BJ (cell line): Measurements from ENCODE around the gene ZNF574. TPM values are rescaled to one million over a fixed set of nuclear protein-coding genes. Genes with fewer than 3 reads are reported as not detected.

Experiments
- CTCF ChIA-PET: fragments of 350-600 bp; formaldehyde crosslinking; extraction: SDS; loops from one replicate; lab custom pipeline; 2021; ENCODE audit warnings: antibody characterized with exemption, inconsistent platforms; lab: Yijun Ruan, JAX
- POLR2A ChIA-PET: fragments of 300-600 bp; sonication (Branson Sonifier 250); formaldehyde crosslinking; extraction: SDS; loops from one replicate; lab custom pipeline; 2021; ENCODE audit warnings: antibody characterized with exemption; lab: Charles Lee
- DNase-seq: peaks from one replicate; pipeline ENCODE4 v3.0.0-alpha.2; 2011; ENCODE audit warnings: low read depth
- H3K27me3 ChIP-seq: 2 replicates; pipeline ENCODE4 v1.6.0; 2011; ENCODE audit warnings: low read length; ENCODE audit not compliant: control insufficient read depth, insufficient read depth
- H3K36me3 ChIP-seq: 2 replicates; pipeline ENCODE4 v1.5.1; 2011; ENCODE audit warnings: low read length; ENCODE audit not compliant: control insufficient read depth, insufficient read depth
- H3K4me3 ChIP-seq: 2 replicates; pipeline ENCODE4 v1.5.1; 2011; ENCODE audit warnings: low read depth, mild to moderate bottlenecking, control low read depth, low read length
- polyA plus RNA-seq: library from polyadenylated mRNA; depleted of rRNA; stranded (reverse); fragments of >200 nt; gene quantifications from 2 replicates; pipeline ENCODE4 v1.2.3, GENCODE V29; 2011
- TF ChIP-seq, protein P1 (sequence below): IDR thresholded peaks from 2 replicates; pipeline ENCODE4 v1.5.1; 2011; ENCODE audit warnings: low read depth, mild to moderate bottlenecking, control low read depth, inconsistent platforms, low read length, moderate library complexity; ENCODE audit not compliant: insufficient read depth

The ZNF574 gene
- polyA plus RNA-seq, 1 experiment: 10.4 TPM

DNA sequence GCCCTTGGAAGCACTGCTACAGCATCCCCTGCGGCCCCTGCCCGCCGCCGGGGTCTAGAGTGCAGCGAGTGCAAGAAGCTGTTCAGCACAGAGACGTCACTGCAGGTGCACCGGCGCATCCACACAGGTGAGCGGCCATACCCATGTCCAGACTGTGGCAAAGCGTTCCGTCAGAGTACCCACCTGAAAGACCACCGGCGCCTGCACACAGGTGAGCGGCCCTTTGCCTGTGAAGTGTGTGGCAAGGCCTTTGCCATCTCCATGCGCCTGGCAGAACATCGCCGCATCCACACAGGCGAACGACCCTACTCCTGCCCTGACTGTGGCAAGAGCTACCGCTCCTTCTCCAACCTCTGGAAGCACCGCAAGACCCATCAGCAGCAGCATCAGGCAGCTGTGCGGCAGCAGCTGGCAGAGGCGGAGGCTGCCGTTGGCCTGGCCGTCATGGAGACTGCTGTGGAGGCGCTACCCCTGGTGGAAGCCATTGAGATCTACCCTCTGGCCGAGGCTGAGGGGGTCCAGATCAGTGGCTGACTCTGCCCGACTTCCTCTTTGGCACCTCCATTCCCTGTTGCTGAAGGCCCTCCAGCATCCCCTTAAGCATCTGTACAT, 4.9 kb downstream of the ZNF574 start:
- no peak for DNase-seq
- ChIA-PET POLR2A (no interaction called here), CTCF (interaction anchor here (1.0 to 1.9 kb wide), 9 partner anchors 11 to 170 kb away, joined by 3 to 10 read pairs (median 4); partner anchors contain the start of gene POU2F2)
- Histone ChIP-seq H3K27me3 (no peaks in the 10 kb centered on the region), H3K36me3 (peaks cover 25% of the 10 kb centered on the region), H3K4me3 (no peak overlapping the region)
- TF ChIP-seq, protein P1, sequence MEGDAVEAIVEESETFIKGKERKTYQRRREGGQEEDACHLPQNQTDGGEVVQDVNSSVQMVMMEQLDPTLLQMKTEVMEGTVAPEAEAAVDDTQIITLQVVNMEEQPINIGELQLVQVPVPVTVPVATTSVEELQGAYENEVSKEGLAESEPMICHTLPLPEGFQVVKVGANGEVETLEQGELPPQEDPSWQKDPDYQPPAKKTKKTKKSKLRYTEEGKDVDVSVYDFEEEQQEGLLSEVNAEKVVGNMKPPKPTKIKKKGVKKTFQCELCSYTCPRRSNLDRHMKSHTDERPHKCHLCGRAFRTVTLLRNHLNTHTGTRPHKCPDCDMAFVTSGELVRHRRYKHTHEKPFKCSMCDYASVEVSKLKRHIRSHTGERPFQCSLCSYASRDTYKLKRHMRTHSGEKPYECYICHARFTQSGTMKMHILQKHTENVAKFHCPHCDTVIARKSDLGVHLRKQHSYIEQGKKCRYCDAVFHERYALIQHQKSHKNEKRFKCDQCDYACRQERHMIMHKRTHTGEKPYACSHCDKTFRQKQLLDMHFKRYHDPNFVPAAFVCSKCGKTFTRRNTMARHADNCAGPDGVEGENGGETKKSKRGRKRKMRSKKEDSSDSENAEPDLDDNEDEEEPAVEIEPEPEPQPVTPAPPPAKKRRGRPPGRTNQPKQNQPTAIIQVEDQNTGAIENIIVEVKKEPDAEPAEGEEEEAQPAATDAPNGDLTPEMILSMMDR: no peak

DNA sequence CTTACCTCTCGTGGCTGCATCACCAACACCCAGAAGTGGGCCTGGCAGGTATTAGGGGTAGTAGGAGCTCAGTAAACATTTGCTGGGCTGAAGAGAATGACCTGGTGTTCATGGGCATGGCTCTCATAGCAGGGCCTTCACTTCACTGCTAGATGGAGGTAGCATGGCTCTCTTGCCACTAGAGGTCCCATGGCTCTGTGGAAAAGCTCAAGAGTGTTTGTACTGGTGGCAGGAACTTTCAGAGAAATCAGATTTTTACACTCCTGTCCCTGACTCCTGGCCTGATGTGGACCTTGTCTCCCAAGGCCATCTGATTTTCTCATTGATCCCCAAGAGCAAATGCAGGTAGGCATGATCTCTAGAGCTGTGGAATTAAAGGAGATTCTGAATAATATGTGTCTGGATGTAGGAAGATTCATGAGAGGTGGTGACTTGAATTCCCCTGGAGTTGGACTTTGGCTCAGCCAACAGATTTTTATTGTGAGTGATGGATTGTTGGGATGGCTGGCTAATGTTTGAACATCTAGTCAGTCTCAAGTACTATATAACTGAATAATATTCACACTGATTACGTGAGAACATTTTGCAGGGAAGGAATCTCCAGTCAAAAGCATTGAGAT, 5.7 kb downstream of the ZNF574 start:
- no peaks in the 10 kb centered on the region for H3K27me3 ChIP-seq
- ChIA-PET CTCF (interaction anchor here (0.6 to 1.9 kb wide), 13 partner anchors 10 to 292 kb away, joined by 3 to 10 read pairs (median 4); partner anchors contain the start of gene POU2F2), POLR2A (no interaction called here)
- H3K4me3 ChIP-seq: no peak overlapping the region
- H3K36me3 ChIP-seq: peaks cover 25% of the 10 kb centered on the region
- TF ChIP-seq, protein P1: peak; percentile 76
- no peak for DNase-seq

DNA sequence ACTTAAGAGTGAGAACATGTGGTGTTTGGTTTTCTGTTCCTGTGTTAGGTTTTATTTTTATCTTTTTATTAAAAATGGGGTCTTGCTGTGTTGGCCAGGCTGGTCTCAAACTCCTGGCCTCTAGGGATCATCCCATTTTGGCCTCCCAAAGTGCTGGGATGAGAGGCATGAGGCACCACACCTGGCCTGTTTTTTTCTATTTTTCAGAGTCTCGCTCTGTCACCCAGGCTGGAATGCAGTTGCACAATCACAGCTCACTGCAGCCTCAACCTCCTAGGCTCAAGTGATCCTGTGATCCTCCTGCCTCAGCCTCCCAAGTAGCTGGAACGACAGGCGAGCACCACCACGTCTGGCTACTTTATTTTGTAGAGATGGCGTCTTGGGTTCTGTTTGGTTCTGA, 7.6 kb downstream of the ZNF574 start:
- H3K27me3 ChIP-seq: no peaks in the 10 kb centered on the region
- H3K36me3 ChIP-seq: peaks cover 24% of the 10 kb centered on the region
- no peak for DNase-seq
- H3K4me3 ChIP-seq: no peak overlapping the region
- ChIA-PET POLR2A (no interaction called here), CTCF (no interaction called here)
- TF ChIP-seq, protein P1: no peak

DNA sequence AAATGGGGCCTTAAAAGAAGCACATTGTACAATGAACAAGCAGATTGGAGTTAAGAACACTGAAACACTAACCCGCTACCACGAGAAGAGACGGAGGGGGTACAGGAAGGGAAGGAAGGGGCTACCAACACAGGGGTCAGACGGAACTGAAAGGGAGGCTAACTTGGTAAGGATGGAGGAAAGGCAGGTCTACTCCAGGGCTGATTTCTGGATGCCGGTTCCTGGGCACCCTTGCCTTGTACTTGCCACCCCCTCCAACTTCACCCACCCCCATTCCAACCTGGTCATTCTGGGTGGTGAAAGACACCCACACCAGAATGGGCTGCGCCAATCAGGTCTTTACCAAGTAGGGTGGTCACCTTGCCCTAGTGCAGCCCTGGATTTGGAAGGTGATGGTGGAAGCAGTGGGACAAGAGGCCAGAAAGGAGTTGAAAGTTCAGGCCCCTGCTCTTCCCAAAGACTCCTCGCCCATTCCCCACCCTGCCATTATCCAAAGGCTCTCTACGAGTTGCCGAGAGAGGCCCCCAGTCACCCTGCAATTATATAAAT, 10.3 kb downstream of the ZNF574 start:
- TF ChIP-seq, protein P1: no peak
- 0 out of 2 replicates have a peak, but pooled peaks cover 2% of the 10 kb centered on the region for H3K36me3 ChIP-seq
- ChIA-PET CTCF (no interaction called here), POLR2A (no interaction called here)
- no peak overlapping the region for H3K4me3 ChIP-seq
- DNase-seq: no peak
- no peaks in the 10 kb centered on the region for H3K27me3 ChIP-seq

DNA sequence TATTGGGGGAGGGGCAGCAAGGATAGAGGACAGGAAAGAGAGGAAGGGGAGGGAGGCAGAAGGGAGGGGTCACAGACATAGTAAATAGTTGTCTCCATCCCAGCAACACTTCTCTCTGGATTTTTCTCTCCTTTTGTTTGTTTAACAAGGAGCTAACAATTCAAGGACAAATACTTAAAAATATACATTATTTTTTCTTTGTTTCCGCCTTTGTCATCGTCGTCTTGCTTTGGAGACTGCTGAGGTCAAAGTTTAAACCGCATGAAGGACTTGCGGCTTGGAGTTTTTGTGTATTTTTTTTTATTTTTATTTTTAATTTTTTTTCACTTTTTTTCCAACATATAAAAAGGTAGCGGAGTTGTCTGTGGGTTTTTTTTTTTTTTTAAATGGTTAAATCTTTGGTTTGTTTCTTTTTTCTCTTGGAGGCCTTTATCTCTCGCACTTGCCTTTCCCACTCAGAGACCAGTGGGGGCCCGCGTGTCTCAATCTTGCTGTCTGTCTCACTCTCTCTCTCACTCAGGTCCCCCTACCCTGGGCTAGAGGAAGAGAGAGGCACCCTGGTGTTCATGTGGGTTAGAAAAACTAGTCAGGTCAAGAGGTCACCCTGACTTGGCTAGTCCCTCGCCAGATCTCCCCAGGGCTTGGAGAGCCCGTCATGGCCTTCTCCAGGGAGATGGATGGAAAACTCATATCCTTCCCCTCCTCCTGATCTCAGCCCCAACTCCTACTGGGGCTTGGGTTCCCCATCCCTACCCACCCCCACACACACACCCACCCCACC, 11.0 kb downstream of the ZNF574 start:
- CTCF ChIA-PET: no interaction called here
- POLR2A ChIA-PET: no interaction called here
- Histone ChIP-seq H3K27me3 (no peaks in the 10 kb centered on the region), H3K36me3 (no peaks in the 10 kb centered on the region), H3K4me3 (no peak overlapping the region)
- DNase-seq: no peak
- TF ChIP-seq, protein P1: no peak
